NCI-H1436 treated with DMSO at 0.1 percent for 48 hours (cell line): ENCODE results near the gene GJC2.

Experiments used
- DNase-seq: peaks from one replicate; lab custom pipeline; 2025; lab: John Stamatoyannopoulos, UW

The GJC2 gene

DNA sequence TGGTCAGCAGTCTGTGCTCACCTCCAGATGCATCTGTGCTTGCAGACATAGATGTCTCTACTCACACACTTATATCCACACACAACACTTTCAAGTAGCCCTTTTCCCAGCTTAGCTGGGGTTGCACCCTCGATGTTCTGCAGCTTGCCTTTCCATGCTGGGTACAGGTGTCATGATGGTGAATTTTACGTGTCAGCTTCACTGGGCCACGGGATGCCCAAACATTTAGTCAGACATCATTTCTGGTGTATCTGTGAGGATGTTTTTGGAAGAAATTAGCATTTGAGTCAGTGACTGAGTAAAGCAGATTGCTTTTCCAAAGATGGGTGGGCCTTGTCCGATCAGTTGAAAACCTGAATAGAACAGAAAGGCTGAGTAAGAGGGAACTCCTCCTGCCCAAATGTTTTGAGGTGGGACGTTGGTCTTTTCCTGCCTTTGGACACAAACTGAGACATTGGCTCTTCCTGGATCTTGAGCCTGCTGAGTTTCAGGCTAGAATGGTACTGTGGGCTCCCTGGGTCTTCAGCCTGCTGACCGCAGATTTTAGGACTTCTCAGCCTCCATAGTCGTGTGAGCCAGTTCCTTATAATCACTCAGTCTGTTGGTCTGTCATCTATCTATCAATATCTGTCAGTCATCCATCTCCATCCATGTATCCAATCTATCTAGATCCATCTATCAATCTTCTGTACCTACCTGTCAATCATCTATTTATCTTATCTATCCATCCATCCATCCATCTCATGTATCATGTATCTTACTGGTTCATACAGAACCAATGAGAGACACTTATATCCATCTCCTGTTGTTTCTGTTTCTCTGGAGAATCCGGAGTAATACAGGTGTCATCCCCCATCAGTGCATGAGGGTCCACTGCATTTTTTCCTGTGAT lies 45.4 kb downstream of the GJC2 start:
- no peak for DNase-seq

DNA sequence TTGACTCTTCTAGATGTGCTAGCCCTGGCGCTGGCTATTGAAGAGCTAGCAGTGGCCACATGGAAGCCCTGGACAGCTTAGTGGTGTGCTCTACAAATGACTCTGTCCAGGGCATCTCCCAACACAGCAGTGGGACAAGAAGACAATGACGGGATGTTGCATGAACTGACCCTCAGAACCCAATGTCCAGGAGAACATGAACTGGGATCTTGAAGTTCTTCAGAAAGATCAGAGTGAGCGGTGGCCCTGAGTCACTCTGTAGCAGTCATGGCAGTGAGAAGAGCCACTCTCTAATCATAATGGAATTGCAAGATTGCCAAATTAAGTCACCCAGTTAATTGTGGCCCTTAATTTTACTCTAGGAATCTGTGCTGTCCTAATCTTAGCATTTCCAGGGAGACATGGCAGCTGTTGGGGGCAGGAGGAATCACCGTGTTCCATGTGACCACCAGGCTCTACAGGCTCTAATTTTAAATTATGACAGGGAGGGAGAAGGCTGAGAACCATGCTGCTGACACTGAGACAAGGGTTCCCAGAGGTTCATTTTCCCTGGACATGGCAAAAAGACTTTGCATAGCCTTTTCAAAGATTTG lies 47.9 kb downstream of the GJC2 start:
- DNase-seq = no peak

- DNase-seq = no peak
These were observed 49.4 kb downstream of the GJC2 start for GRCh38 chr1:228198977-228199590.

DNA sequence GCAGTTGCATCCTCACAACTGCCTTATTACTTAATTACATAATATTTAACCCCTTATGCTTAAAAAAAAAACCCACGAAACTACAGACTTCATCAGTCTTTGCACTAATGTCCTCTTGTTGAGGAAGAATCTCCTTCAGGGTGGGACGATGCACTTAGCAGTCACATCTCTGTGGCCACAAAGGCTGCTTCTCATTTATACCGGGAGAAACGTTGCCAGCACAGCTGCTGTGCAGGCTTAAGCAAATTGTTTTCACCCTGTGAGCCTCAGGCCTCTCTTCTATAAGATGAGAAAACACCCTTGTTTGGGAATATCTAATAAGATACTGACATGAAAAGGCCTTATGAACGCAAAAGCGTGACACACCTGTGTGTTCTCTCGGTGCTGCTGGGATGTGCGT lies 55.2 kb downstream of the GJC2 start:
- no peak for DNase-seq

- no peak for DNase-seq
These were observed 56.1 kb downstream of the GJC2 start for GRCh38 chr1:228205526-228206436.

- no peak for DNase-seq
These were observed 57.0 kb downstream of the GJC2 start for GRCh38 chr1:228206582-228207351.

GRCh38 chr1:228207381-228207810 lies 57.7 kb downstream of the GJC2 start:
- DNase-seq = no peak

- no peak for DNase-seq
These were observed 58.4 kb downstream of the GJC2 start, which contains the start of gene OBSCN for GRCh38 chr1:228207851-228208821. Gene OBSCN (plus strand): TSS chr1:228208044. CDS start chr1:228211784, 3,740 bp downstream.

DNA sequence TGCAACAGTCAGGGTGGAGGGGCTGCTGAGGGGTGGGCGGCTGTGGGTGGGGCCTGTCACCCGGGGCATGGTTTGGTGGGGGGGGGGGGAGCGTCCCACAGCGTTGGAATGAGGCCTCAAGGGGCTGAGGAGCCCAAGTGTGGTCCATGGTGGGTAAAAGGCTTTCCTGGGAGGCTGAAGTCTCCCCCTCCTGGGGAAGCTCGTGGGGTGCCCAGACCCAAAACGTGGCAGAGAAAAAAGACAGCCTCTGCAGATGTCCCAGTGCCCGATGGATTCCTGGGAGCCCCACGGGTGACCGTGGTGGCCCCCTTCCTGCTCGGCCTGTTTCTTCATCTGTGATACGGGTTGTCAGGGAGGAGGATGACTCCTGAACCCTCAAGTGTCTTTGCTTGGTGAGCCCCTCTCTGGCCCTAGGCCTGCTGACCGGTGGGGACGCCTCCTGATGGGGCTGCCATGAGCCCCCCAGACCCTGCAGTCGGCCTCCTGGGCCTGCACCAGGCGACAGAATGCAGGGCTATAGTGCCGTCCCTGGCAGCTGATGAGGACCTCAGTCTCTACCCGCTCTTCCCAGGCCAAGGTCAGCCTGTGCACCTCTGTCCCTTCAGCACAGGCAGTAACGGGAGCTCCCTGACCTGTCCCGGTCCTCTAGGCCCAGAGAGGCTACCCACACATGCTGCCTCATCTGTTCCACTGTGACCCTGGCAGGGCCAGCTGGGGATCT lies 59.3 kb downstream of the GJC2 start:
- no peak for DNase-seq
